Panc1 (cell line): ENCODE measurements around the gene CLIC4. TPM values are rescaled to one million over a fixed set of nuclear protein-coding genes. Genes with fewer than 3 reads are reported as not detected.
"Not testable (repeated sequence)": the region's sequence is repeated elsewhere in the genome, so short reads cannot be mapped to it uniquely, and the experiment has no call there.

Experiments used
- ATAC-seq: fragments of 200-7000 bp; cut with Tn5 transposase; 2 replicates; pipeline ENCODE4 v1.9.1; 2020; ENCODE audit warnings: mild to moderate bottlenecking, moderate library complexity
- BruUV-seq: library from RNA; stranded (reverse); fragments of 400-500 nt; replicated peaks from 2 replicates; lab custom pipeline; 2021; lab: Mats Ljungman, UMichigan
- CTCF ChIA-PET: fragments of 300-600 bp; sonication (Branson Sonifier 250); formaldehyde crosslinking; loops from one replicate; lab custom pipeline; 2022; ENCODE audit warnings: antibody characterized with exemption; lab: Charles Lee
- POLR2A ChIA-PET: fragments of 300-600 bp; sonication (Branson Sonifier 250); formaldehyde crosslinking; loops from one replicate; lab custom pipeline; 2022; ENCODE audit warnings: antibody characterized with exemption; lab: Charles Lee
- DNase-seq: peaks from one replicate; pipeline ENCODE4 v3.0.0-alpha.2; 2010; ENCODE audit warnings: low read depth, low spot score
- H3K27ac ChIP-seq: 2 replicates; pipeline ENCODE4 v1.5.1; 2011; ENCODE audit warnings: mild to moderate bottlenecking, low read length, inconsistent platforms
- H3K27me3 ChIP-seq: fragments of 200-500 bp; sonication (Bioruptor generic); 2 replicates; pipeline ENCODE4 v1.6.0; 2014; ENCODE audit warnings: low read length, inconsistent platforms; ENCODE audit not compliant: control insufficient read depth, insufficient read depth
- H3K36me3 ChIP-seq: fragments of 200-500 bp; sonication (Bioruptor generic); 2 replicates; pipeline ENCODE4 v1.5.1; 2014; ENCODE audit warnings: inconsistent platforms, mild to moderate bottlenecking, low read length, moderate library complexity; ENCODE audit not compliant: control insufficient read depth, insufficient read depth
- H3K4me1 ChIP-seq: 2 replicates; pipeline ENCODE4 v1.5.1; 2011; ENCODE audit warnings: inconsistent platforms, mild to moderate bottlenecking, low read length, moderate library complexity; ENCODE audit not compliant: control insufficient read depth, insufficient read depth
- H3K4me3 ChIP-seq, 2 experiments: 2 replicates each; pipeline ENCODE4 v1.5.1; 2011 to 2012; ENCODE audit warnings: low read depth in 2 of 2, low read length in 2 of 2, mild to moderate bottlenecking in 2 of 2, inconsistent platforms in 1 of 2, moderate library complexity in 1 of 2
- H3K9me3 ChIP-seq: fragments of 200-500 bp; sonication (Bioruptor generic); 2 replicates; pipeline ENCODE4 v1.5.1; 2014; ENCODE audit warnings: low read depth, mild to moderate bottlenecking, inconsistent platforms, low read length, moderate library complexity; ENCODE audit not compliant: control insufficient read depth, insufficient read depth
- CTCF ChIP-seq: fragments of 450-650 bp; IDR thresholded peaks from 2 replicates; pipeline ENCODE4 v1.5.1; 2017; ENCODE audit warnings: mild to moderate bottlenecking
- POLR2AphosphoS5 ChIP-seq: IDR thresholded peaks from 2 replicates; pipeline ENCODE4 v1.6.1; 2012; ENCODE audit warnings: mild to moderate bottlenecking, low read depth, low read length, moderate library complexity
- REST ChIP-seq, 2 experiments: IDR thresholded peaks; 2 replicates each; pipeline ENCODE4 v1.6.1; 2011 to 2012; ENCODE audit warnings: low read depth in 2 of 2, control low read depth in 1 of 2, low read length in 1 of 2, mild to moderate bottlenecking in 1 of 2, moderate library complexity in 1 of 2; ENCODE audit not compliant: insufficient read depth in 1 of 2
- SIN3A ChIP-seq: IDR thresholded peaks from 2 replicates; pipeline ENCODE4 v1.6.1; 2012; ENCODE audit warnings: low read depth, mild to moderate bottlenecking, low read length, moderate library complexity, borderline replicate concordance; ENCODE audit not compliant: insufficient read depth
- TCF7L2 ChIP-seq: IDR thresholded peaks from 2 replicates; pipeline ENCODE4 v1.6.1; 2011; ENCODE audit warnings: mild to moderate bottlenecking, low read depth, low read length, inconsistent platforms
- in situ Hi-C: cut with HindIII; loops from 2 replicates; pipeline ENCODE4 v1.10.0; 2016; ENCODE audit warnings: low sequenced_read_pairs, low pct_unique_long_range_greater_than_20kb
- intact Hi-C: fragments of 100-400 bp; cut with micrococcal nuclease; formaldehyde crosslinking; loops from one replicate; pipeline ENCODE4 v1.10.0; 2022; ENCODE audit not compliant: unreplicated experiment
- total RNA-seq: library from RNA; stranded (reverse); gene quantifications from one replicate; pipeline ENCODE4 v1.2.1, GENCODE V29; 2021; ENCODE audit not compliant: unreplicated experiment

The CLIC4 gene
- total RNA-seq, 1 experiment from 2014 or later, result 123 TPM

- TF ChIP-seq SIN3A (no peak), POLR2AphosphoS5 (no peak)
- ChIA-PET CTCF (no interaction called here), POLR2A (no interaction called here)
- Histone ChIP-seq H3K4me1 (no peaks in the 10 kb centered on the region), H3K27me3 (no peaks in the 10 kb centered on the region), H3K9me3 (no peaks in the 10 kb centered on the region), H3K36me3 (no peaks in the 10 kb centered on the region), H3K27ac (no peak overlapping the region), H3K4me3 (no peak overlapping the region)
- ATAC-seq (no peak), DNase-seq (no peak)
- in situ Hi-C loops (no loop called here), intact Hi-C loops (no loop called here)
- no TSS peak for BruUV-seq
Measured at GRCh38 chr1:24778141-24778540, 32.9 kb downstream of the CLIC4 start.

GRCh38 chr1:24779199-24779598 is 34.0 kb downstream of the CLIC4 start:
- ATAC-seq, BruUV-seq, H3K36me3 ChIP-seq, H3K27me3 ChIP-seq, H3K9me3 ChIP-seq, H3K4me1 ChIP-seq, CTCF ChIA-PET, in situ Hi-C loops, POLR2A ChIA-PET, H3K4me3 ChIP-seq, DNase-seq, H3K27ac ChIP-seq, intact Hi-C loops: not testable (repeated sequence)

- no peaks in the 10 kb centered on the region for H3K4me1 ChIP-seq
- TF ChIP-seq CTCF (no peak), REST (IDR thresholded peaks at IDR 0.05; ENCODE audit: insufficient read depth in 1 of 2, low read depth in 2 of 2, low read length in 1 of 2) (no peak), TCF7L2 (no peak), POLR2AphosphoS5 (no peak), SIN3A (no peak)
- in situ Hi-C loops, result no loop called here
- no peaks in the 10 kb centered on the region for H3K36me3 ChIP-seq
- intact Hi-C loops, result no loop called here
- BruUV-seq, result no TSS peak
- POLR2A ChIA-PET, result no interaction called here
- no peak for ATAC-seq
- DNase-seq, result no peak
- H3K27me3 ChIP-seq, result no peaks in the 10 kb centered on the region
- no peaks in the 10 kb centered on the region for H3K9me3 ChIP-seq
- H3K27ac ChIP-seq, result no peak overlapping the region
- CTCF ChIA-PET, result no interaction called here
- no peak overlapping the region for H3K4me3 ChIP-seq
Measured at GRCh38 chr1:24779689-24780464, 34.6 kb downstream of the CLIC4 start.

- H3K4me3 ChIP-seq, DNase-seq, H3K27me3 ChIP-seq, ATAC-seq, intact Hi-C loops, POLR2A ChIA-PET, H3K4me1 ChIP-seq, BruUV-seq, H3K27ac ChIP-seq, H3K36me3 ChIP-seq, H3K9me3 ChIP-seq, in situ Hi-C loops: not testable (repeated sequence)
- CTCF ChIA-PET, result interaction anchor here (0.7 kb wide), 1 partner anchor 1884 kb away, joined by 11 read pairs; no protein-coding TSS in a partner anchor
Measured at GRCh38 chr1:24780626-24781025, 35.4 kb downstream of the CLIC4 start.
